SK-N-SH treated with all-trans-retinoic acid at 6 μM for 48 hours (cell line): ENCODE results near the gene PODXL.
"Not testable (repeated sequence)": the region's sequence is repeated elsewhere in the genome, so short reads cannot be mapped to it uniquely, and the experiment has no call there.

Experiments
- ATAC-seq: fragments of 200-7000 bp; cut with Tn5 transposase; 3 replicates; pipeline ENCODE4 v1.9.1; 2020; ENCODE audit warnings: mild to moderate bottlenecking, moderate library complexity
- ARNTL ChIP-seq: fragments of 450-650 bp; formaldehyde crosslinking; IDR thresholded peaks from 2 replicates; pipeline ENCODE4 v1.5.0; 2020; ENCODE audit warnings: low read depth, mild to moderate bottlenecking, moderate library complexity, borderline replicate concordance
- BACH2 ChIP-seq: fragments of 250-450 bp; sonication (Bioruptor Pico); IDR thresholded peaks from 2 replicates; pipeline ENCODE4 v1.9.0; 2021; ENCODE audit warnings: mild to moderate bottlenecking, borderline replicate concordance
- CSDC2 ChIP-seq: fragments of 250-450 bp; sonication (Bioruptor Pico); IDR thresholded peaks from 2 replicates; pipeline ENCODE4 v1.5.0; 2020; ENCODE audit warnings: mild to moderate bottlenecking, moderate library complexity
- ESRRG ChIP-seq: fragments of 250-450 bp; sonication (Bioruptor Pico); IDR thresholded peaks from 2 replicates; pipeline ENCODE4 v1.6.1; 2021; ENCODE audit warnings: mild to moderate bottlenecking
- GLIS3 ChIP-seq: fragments of 250-450 bp; sonication (Bioruptor Pico); IDR thresholded peaks from 2 replicates; pipeline ENCODE4 v1.5.0; 2020; ENCODE audit warnings: mild to moderate bottlenecking, moderate library complexity
- OSR1 ChIP-seq: fragments of 250-450 bp; sonication (Bioruptor Pico); IDR thresholded peaks from 2 replicates; pipeline ENCODE4 v1.8.0; 2022; ENCODE audit warnings: moderate library complexity, mild to moderate bottlenecking, inconsistent platforms
- PPARA ChIP-seq: fragments of 250-450 bp; sonication (Bioruptor Pico); IDR thresholded peaks from 2 replicates; pipeline ENCODE4 v1.5.0; 2020; ENCODE audit warnings: mild to moderate bottlenecking, borderline replicate concordance
- RARB ChIP-seq: fragments of 250-450 bp; sonication (Bioruptor Pico); IDR thresholded peaks from 2 replicates; pipeline ENCODE4 v1.8.0; 2021; ENCODE audit warnings: mild to moderate bottlenecking, moderate library complexity
- SNAI2 ChIP-seq: fragments of 250-450 bp; sonication (Bioruptor Pico); IDR thresholded peaks from 2 replicates; pipeline ENCODE4 v1.5.0; 2020; ENCODE audit warnings: mild to moderate bottlenecking, moderate library complexity
- TCF4 ChIP-seq: fragments of 250-450 bp; sonication (Bioruptor Pico); IDR thresholded peaks from 2 replicates; pipeline ENCODE4 v1.8.0; 2021; ENCODE audit warnings: mild to moderate bottlenecking, moderate library complexity, borderline replicate concordance
- TOX ChIP-seq: fragments of 250-450 bp; sonication (Bioruptor Pico); IDR thresholded peaks from 2 replicates; pipeline ENCODE4 v1.8.0; 2021; ENCODE audit warnings: mild to moderate bottlenecking, moderate library complexity, borderline replicate concordance
- TSHZ2 ChIP-seq: fragments of 250-450 bp; sonication (Bioruptor Pico); IDR thresholded peaks from 2 replicates; pipeline ENCODE4 v1.5.0; 2020; ENCODE audit warnings: mild to moderate bottlenecking, moderate library complexity
- ZC3H10 ChIP-seq: fragments of 250-450 bp; sonication (Bioruptor Pico); IDR thresholded peaks from 2 replicates; pipeline ENCODE4 v1.5.1; 2021; ENCODE audit warnings: mild to moderate bottlenecking, moderate library complexity
- ZFP3 ChIP-seq: fragments of 250-450 bp; sonication (Bioruptor Pico); IDR thresholded peaks from 2 replicates; pipeline ENCODE4 v1.5.0; 2020; ENCODE audit warnings: mild to moderate bottlenecking, moderate library complexity
- ZFP30 ChIP-seq: fragments of 450-650 bp; formaldehyde crosslinking; IDR thresholded peaks from 2 replicates; pipeline ENCODE4 v1.5.0; 2022; ENCODE audit warnings: mild to moderate bottlenecking, moderate library complexity
- ZNF565 ChIP-seq: fragments of 450-650 bp; formaldehyde crosslinking; conservative IDR thresholded peaks from 2 replicates; pipeline ENCODE4 v1.5.0; 2020; ENCODE audit warnings: low read depth, mild to moderate bottlenecking, moderate library complexity
- ZNF70 ChIP-seq: fragments of 450-650 bp; formaldehyde crosslinking; IDR thresholded peaks from 2 replicates; pipeline ENCODE4 v1.5.0; 2020; ENCODE audit warnings: mild to moderate bottlenecking, moderate library complexity
- ZNF8 ChIP-seq: fragments of 450-650 bp; formaldehyde crosslinking; IDR thresholded peaks from 2 replicates; pipeline ENCODE4 v1.5.0; 2020; ENCODE audit warnings: mild to moderate bottlenecking, moderate library complexity
- TF ChIP-seq, protein P1 (sequence below): fragments of 250-450 bp; sonication (Bioruptor Pico); IDR thresholded peaks from 2 replicates; pipeline ENCODE4 v1.5.1; 2021; ENCODE audit warnings: mild to moderate bottlenecking, moderate library complexity
- TF ChIP-seq, protein P2 (sequence below): fragments of 250-450 bp; sonication (Bioruptor Pico); IDR thresholded peaks from 2 replicates; pipeline ENCODE4 v1.8.0; 2020; ENCODE audit warnings: mild to moderate bottlenecking, moderate library complexity, borderline replicate concordance
- TF ChIP-seq, protein P3 (sequence below): fragments of 250-450 bp; sonication (Bioruptor Pico); IDR thresholded peaks from 2 replicates; pipeline ENCODE4 v1.8.0; 2021; ENCODE audit warnings: low read depth, mild to moderate bottlenecking, moderate library complexity, borderline replicate concordance

The PODXL gene

GRCh38 chr7:131517218-131517923, 39.1 kb downstream of the PODXL start:
- no peak for ATAC-seq
- TF ChIP-seq ESRRG (CRISPR knock-in tag) (no peak), TOX (CRISPR knock-in tag) (no peak), BACH2 (CRISPR knock-in tag) (no peak), ZC3H10 (CRISPR knock-in tag) (no peak), PPARA (CRISPR knock-in tag) (no peak), ZFP3 (CRISPR knock-in tag) (no peak), SNAI2 (no peak), ZNF565 (CRISPR knock-in tag) (no peak), OSR1 (CRISPR knock-in tag) (no peak), RARB (CRISPR knock-in tag) (no peak), ARNTL (CRISPR knock-in tag) (no peak), ZNF8 (CRISPR knock-in tag) (no peak), GLIS3 (CRISPR knock-in tag) (no peak), CSDC2 (CRISPR knock-in tag) (no peak)
- TF ChIP-seq, protein P1, sequence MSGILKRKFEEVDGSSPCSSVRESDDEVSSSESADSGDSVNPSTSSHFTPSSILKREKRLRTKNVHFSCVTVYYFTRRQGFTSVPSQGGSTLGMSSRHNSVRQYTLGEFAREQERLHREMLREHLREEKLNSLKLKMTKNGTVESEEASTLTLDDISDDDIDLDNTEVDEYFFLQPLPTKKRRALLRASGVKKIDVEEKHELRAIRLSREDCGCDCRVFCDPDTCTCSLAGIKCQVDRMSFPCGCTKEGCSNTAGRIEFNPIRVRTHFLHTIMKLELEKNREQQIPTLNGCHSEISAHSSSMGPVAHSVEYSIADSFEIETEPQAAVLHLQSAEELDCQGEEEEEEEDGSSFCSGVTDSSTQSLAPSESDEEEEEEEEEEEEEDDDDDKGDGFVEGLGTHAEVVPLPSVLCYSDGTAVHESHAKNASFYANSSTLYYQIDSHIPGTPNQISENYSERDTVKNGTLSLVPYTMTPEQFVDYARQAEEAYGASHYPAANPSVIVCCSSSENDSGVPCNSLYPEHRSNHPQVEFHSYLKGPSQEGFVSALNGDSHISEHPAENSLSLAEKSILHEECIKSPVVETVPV (CRISPR knock-in tag) = no peak
- TF ChIP-seq, protein P2, sequence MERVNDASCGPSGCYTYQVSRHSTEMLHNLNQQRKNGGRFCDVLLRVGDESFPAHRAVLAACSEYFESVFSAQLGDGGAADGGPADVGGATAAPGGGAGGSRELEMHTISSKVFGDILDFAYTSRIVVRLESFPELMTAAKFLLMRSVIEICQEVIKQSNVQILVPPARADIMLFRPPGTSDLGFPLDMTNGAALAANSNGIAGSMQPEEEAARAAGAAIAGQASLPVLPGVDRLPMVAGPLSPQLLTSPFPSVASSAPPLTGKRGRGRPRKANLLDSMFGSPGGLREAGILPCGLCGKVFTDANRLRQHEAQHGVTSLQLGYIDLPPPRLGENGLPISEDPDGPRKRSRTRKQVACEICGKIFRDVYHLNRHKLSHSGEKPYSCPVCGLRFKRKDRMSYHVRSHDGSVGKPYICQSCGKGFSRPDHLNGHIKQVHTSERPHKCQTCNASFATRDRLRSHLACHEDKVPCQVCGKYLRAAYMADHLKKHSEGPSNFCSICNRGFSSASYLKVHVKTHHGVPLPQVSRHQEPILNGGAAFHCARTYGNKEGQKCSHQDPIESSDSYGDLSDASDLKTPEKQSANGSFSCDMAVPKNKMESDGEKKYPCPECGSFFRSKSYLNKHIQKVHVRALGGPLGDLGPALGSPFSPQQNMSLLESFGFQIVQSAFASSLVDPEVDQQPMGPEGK (CRISPR knock-in tag) = no peak
- TF ChIP-seq, protein P3, sequence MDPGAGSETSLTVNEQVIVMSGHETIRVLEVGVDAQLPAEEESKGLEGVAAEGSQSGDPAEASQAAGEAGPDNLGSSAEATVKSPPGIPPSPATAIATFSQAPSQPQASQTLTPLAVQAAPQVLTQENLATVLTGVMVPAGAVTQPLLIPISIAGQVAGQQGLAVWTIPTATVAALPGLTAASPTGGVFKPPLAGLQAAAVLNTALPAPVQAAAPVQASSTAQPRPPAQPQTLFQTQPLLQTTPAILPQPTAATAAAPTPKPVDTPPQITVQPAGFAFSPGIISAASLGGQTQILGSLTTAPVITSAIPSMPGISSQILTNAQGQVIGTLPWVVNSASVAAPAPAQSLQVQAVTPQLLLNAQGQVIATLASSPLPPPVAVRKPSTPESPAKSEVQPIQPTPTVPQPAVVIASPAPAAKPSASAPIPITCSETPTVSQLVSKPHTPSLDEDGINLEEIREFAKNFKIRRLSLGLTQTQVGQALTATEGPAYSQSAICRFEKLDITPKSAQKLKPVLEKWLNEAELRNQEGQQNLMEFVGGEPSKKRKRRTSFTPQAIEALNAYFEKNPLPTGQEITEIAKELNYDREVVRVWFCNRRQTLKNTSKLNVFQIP (CRISPR knock-in tag) = no peak
- TF ChIP-seq, all 23 proteins: peak for 0

DNA sequence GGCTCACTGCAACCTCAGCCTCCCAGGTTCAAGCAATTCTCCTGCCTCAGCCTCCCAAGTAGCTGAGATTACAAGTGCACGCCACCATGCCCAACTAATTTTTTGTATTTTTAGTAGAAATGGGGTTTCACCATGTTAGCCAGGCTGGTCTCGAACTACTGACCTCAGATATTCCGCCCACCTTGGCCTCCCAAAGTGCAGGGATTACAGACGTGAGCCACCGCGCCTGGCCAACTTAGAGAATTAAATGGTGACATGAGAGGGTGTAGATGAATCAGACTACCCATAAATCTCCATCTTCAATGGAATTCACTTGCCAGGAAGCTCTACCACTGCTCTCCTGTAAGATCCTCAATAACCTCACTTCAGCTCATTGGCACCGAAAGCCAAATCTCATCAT, 41.0 kb downstream of the PODXL start:
- not testable (repeated sequence) for ATAC-seq

GRCh38 chr7:131513245-131514061, 43.0 kb downstream of the PODXL start:
- ATAC-seq = peak; percentile 96
- TF ChIP-seq, protein P3 (CRISPR knock-in tag) = no peak
- TF ChIP-seq, protein P2 (CRISPR knock-in tag) = no peak
- TF ChIP-seq ZC3H10 (CRISPR knock-in tag) (no peak), TOX (CRISPR knock-in tag) (no peak), ZNF8 (CRISPR knock-in tag) (no peak), ZFP3 (CRISPR knock-in tag) (peak; percentile 52; the same call in 1 of the 2 replicates), RARB (CRISPR knock-in tag) (no peak), OSR1 (CRISPR knock-in tag) (no peak), PPARA (CRISPR knock-in tag) (no peak), ESRRG (CRISPR knock-in tag) (no peak), ZFP30 (no peak), SNAI2 (no peak; the same call in 1 of the 2 replicates), ZNF70 (CRISPR knock-in tag) (peak; percentile 60; the same call in 1 of the 2 replicates), TSHZ2 (CRISPR knock-in tag) (peak; percentile 61; the same call in 1 of the 2 replicates), CSDC2 (CRISPR knock-in tag) (no peak), TCF4 (CRISPR knock-in tag) (no peak)
- TF ChIP-seq, protein P1 (CRISPR knock-in tag) = no peak
